UCSD-AML1 (cell line): Measurements from ENCODE around the gene B3GALT4.
A peak's percentile ranks its signal among the peaks of the same experiment; 100 is the strongest.

ENCODE experiments used
- DNase-seq: peaks from one replicate; lab custom pipeline; 2025; ENCODE audit not compliant: unreplicated experiment; lab: John Stamatoyannopoulos, UW

Gene B3GALT4

DNA sequence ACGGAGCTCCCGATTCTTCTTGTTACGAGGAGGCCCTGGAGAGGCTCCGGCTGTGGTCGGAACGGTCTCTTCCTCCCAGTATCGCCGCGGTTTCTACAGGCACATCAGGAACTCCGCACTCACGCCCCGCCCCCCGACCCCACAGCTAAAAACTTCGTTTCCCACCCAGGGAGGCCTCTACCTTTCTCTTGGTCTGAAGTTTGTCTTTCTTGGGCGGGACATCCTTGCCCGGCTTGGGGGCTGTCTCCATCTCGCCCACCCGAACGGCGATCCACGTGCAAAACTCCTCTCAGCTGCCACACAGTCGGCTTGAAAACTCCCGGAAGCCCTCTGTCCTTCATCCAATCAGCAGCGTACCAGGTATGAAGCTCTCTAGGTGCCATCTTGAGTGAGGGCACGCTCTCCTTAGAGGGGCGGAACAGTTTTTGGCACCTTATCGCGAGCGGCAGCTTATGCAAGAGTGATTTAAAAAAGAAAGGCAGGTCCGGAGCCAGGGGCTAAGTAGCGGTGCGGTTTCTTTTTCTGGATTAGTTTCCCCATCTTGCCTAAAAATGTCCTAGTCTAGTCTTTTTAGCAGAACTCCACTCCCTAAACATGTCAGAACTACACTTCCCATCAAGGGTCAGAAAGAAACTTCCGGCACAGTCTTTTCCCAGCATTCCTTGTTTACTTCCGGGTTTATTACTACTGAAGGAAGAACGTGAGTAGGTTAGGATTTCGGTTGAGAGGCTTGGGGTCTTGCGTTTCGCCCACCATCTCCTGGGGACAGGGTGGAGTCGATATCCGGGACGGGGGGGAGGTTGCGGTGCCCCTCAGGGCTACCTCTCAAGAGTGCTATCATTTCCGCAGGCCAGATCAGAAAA is 12.2 kb downstream of the B3GALT4 start, which contains the start of the genes PFDN6 and WDR46:
Gene PFDN6, plus strand, starts transcription at position 681 of the 863 bp plus-strand sequence. CDS start 256 bp downstream, outside the sequence.
Gene WDR46, minus strand, starts transcription at position 319 of the 863 bp plus-strand sequence. Its CDS starts 69 bp downstream, at position 250.
- DNase-seq = peak; percentile 79

DNA sequence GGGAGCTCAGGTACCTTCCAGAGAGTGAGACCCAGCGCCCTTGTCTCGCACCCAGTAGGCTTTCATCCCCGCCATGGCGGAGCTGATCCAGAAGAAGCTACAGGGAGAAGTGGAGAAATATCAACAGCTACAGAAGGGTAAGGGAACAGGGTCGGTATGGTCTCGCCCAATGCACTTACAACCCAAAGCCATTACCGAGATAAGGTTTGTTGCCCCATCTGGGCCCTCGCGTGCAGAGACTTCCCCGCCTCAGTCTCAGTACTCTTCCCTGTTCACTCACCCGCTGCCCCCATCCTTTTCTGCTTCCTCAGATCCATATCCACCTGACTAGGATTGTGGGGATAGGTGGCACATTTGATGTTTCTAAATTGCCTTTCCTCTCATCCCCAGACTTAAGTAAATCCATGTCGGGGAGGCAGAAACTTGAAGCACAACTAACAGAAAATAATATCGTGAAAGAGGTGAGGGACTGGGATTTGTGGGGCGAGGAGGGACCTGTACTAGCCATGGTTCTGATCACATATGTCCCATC is 12.9 kb downstream of the B3GALT4 start:
- no peak for DNase-seq

DNA sequence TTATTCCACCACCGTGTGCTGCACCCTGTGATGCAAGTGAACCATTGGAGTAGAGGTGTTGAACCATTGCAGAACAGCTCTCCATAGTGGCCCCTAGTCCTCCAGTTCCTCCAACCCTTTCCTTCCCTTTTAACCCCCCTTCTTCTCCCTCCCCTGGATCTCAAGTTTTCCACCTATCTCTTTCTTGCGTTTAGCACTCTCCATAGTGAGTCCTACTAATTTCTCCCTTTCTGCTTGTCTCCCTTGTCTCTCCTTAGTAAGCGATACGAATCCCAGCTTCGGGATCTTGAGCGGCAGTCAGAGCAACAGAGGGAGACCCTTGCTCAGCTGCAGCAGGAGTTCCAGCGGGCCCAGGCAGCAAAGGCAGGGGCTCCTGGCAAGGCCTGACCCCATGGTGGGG is 13.5 kb downstream of the B3GALT4 start:
- no peak for DNase-seq

DNA sequence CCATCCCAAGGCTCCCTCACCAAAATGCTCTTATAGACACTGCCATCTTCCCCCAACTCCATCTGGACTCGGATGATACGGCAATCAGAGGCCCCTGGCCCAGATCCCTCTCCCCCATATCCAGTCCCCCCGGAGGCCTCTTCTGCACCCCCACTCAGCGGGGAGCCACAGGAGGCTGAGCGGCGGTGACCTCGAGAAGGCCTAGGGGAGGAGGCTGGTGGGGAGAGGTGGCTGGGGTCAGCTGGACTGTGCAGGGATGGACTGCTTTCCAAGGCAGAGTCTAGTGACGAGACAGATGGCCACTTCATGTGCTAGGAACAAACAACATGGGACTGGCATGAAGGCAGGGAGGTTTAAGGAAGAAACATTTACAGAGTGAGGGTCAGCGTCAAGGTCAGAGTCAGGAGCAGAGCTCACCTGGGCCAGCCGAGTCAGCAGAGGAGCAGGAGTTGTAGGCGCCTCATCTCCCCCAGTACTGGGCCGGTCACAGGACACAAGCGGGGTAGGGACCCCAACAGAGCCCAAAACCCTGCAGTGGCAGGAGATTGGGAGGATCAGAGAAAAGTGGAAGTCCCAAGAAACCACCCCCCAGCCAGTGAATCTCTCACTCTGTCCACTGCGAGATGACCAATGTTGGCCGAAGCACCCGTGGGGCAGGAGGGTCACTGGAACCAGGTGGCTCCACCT is 16.2 kb downstream of the B3GALT4 start:
- no peak for DNase-seq

DNA sequence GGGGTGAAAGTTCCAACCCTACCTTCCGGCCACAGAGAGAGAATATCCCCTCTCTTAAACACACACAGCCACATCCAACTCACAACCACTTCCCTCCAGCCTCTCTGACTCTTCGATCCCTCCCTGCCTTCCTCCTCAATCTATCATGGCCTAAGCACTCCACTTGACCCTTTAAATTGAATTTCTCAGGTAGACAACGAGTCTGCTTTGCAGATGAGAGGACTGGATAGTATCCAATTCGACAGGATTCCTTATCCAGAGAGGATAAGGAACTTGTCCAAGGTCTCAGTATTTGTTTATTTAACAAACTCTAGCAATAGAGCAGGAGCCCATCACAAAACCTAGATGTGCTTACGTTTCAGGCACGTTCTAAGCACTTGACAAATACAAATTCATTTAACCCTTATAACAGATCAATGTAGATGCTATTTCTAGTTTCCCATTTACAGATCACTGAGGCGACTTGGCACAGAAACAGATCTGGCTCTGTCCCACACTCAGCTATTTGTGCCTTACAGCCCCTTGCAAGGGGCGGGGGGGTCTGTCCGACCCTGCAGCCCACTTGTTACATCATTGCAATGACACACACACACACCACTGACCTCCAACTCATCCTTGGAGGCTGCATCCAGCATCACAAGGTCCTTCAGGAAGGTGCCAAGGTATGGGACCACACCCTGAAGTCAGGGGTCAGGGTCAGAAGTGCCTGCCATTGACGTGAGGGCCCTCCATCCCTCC is 17.3 kb downstream of the B3GALT4 start:
- DNase-seq = no peak

DNA sequence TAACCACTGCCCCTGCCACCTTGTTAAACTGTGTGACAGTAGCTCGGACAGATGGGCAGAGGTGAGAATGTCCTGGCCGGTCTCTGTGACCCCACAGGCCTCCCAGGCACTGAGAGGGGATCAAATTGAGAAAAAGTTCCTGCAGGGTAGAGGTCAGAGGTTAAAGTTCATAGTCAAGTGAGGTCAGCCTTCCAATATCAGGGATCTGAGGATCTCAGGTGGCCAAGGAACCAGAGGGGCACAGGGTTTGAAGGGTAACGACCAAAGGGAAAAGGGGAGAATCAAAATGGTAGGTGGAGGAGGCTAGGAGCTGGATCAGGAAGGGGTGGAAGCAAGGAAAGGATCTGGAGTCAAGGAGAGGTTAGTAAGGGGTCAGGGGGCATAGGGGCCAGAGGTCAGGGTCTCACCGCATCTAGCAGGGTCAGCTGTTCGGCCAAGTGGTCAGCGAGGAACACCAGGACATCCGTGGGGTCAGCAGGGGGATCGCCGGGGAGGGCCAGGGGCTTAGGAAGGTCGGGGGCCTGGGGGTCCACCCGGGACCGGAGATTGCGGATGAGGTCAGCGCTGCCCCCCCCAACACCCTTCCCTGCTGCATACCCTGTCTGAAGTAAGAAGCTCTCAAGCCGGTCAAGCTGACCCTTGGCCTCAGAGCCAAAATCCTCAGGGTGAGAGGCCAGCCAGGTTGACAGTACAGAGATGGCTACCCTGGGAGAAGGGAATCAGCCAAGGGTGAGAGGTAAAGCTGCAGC is 18.9 kb downstream of the B3GALT4 start:
- no peak for DNase-seq

DNA sequence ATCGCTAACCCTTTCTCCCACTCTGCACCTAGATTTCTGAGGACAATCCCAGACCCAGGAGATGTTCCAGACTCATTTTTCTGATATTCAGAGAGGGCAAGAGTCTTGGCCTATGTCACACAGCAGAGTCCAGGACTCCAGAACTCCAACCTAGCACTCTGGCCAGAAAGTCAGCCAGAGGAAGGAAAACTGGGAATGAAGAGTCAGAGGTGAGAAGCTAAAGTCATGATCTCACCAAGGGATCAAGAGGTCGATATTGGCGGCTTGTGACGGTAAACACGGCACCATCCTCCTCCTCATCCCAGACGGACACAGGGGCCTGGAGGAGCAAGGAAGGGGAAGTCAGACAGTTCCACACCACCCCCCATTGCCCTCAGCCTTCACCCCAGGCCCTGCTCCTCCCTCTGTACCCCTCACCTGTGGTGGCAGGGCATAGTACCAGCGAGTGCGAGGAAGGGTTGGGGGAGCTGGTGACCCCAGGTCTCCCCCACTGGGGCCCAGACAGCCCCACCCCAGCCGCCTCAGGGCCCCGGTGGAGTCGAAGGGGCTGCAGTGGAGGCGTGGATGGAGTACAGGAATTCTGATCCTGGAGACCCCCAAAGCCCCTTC is 20.0 kb downstream of the B3GALT4 start:
- no peak for DNase-seq

DNA sequence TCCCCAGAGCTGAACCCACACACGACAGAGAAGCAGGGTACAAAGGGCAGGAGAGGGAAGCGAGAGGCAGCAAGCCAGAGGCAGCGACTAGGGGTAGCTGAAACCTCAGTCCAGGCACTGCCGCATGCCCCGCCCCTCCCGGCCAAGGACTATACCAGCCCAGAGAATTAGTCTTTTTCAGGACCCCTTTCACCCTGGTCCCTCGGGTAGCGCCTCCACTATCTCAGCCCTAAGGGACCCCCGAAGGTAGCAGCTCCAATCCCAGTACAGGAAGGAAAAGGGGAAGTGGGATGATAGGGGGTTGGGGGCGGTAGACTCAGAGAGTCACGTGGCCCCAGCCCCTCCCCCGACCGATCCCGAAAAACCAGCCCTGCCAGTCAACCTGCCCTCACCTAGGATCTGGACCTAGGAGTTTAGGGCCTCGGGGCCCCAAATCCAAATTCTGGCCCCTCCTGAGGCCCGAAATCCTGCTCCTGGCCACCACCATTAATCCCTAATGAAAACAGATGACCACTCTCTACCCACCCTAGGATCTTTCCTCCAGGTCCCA is 20.6 kb downstream of the B3GALT4 start:
- DNase-seq = peak; percentile 44

DNA sequence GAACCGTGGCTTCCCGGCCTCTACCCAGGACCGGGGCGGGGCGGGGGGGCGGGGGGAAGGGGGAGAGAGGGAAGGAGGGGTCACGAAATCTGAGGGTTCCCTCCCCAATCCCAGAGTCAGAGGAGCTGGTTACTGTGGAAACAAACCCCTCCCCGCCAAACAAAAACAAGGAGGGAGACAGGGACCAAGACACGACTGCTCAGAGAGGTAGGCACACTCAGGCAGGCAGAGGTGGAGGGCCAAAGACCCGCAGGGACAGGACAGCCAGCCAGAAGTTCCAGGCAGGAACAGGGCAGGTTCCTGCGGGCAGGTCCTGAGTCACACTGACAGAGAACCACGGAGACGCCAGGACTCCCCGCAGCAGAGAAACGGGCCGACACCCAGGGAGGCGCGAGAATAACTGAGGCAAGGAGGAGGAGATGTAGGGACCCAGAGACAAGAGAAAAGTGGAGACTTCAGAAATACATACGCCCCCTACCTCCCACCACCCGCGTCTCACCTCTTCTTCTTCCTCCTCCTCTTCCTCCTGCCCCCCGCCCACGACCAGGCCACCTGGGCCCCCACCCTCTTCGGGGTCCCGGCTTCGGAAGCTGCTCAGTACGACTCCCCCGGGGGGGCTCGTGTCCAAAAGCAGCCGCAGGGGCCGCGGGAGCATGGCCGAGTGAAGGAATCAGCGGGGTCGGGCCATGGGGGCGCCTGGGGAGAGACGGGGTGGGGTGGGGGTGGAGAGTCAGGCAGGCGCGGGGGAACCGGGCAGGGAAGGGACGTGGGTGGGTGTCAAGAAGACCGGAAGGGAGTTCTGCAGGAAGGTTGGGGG is 21.2 kb downstream of the B3GALT4 start:
- DNase-seq = peak; percentile 61

DNA sequence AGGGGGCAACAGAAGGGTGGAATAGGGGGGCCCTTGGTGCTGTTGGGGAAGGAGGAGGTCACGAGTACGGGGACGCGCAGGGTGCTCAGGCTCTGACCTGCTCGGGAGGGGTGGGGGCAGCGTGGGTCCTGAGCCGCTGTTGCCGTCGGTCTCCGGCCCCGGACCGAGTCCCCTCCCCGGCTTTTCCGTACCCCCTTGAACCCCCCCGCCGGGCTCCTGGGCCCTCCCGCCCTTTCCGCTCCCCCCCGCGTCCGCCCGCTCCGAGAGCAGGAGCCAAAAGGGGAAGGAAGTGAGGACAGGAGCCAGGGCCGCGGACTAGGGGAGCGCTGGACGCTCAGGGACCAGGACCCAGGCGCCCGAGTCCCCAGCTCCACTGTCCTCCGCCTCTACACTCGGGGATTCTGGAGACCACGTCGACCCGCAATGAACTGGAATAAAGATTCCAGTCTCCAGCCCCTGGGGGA is 21.9 kb downstream of the B3GALT4 start, which contains the start of gene RGL2:
Gene RGL2, minus strand, starts transcription at position 170 of the 464 bp plus-strand sequence. CDS start 332 bp downstream, outside the sequence.
- peak; percentile 90 for DNase-seq

DNA sequence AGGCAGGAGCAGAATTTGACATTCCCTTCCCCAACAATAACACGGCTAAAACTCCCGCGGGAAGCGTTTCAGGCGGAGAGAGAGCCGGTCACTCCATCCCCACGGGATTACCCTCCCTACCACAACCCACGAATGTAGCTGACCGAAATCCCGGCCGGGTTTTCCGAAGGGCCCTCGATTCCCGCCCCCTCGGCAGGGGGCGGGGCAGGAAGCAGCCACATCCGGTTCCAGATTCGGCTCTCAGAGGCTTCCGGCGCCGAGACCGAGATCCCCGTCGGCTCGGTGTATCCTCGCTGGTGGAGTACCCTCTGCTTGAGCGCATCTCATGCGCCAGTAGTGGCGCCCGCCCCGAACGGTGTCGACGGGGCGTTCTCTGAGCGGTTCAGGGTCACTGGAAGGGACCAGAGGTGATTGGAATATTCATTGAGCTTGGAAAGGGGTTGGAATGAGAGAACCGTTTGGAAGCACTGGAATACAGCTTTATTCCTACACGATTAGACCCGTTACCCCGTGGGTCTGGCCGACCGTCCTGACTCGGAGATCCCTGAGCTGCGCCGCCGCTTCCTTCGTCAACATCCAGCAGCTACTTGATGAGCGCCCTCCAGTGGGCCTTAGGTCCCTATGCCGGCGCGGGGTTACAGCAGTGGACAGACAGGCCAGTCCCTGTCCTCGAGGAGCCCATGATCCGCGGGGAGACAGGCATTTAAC is 22.5 kb downstream of the B3GALT4 start:
- peak; percentile 97 for DNase-seq

DNA sequence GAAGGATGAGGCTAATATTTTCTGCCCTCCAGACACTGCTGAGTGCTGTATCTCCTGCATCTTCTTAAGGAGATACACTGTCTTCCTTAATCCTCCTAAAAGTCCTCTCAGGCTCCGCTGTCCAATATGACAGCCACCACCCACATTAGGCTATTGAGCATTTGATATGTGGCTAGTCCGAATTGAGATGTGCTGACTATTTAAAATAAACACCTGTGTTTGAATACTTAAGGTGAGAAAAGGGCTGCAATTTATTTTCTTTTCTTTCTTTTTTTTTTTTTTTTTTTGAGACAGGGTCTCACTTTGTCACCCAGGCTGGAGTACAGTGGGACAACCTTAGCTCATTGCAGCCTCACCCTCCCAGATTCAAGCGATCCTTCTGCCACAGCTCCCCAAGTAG is 25.0 kb downstream of the B3GALT4 start:
- DNase-seq = no peak

DNA sequence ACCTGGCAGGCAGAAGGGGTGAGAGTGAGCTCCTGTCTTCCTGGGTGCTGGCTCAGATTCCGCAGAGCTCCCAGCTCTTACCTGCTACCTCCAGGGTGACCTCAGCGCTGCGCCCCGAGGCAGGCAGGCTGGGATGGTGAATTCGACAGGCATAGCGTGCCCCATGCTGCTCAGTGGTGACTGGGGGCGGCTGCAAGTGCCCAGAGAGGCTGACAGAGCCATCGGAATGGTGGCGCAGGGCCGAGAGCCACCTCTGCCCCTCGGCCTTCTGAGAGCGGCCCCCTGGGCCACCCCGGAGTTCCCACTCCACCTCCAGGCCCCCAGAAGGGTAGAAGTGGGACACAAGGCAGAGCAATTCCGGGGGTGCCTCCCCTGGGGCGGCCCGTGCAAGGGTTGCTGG is 27.3 kb downstream of the B3GALT4 start:
- no peak for DNase-seq

DNA sequence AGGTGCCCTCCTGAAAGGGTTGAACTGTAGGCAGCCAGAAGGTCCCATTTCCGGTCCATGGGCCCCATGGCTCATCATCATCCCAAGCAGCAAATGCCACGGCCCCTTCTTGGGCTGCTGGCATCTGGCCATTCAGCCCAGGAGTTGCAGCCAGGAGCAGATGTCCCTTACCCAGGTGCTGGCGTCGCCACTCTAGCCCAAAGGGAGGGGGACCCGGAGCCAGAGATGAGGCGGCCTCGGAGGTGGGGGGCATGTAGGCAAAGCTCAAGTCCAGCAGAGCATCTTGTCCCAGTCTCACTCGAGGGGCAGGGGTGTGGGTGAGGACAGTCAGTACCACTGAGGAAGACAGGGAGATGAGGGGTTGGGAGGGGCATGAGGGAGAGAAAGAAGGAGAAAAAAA is 28.1 kb downstream of the B3GALT4 start:
- no peak for DNase-seq

DNA sequence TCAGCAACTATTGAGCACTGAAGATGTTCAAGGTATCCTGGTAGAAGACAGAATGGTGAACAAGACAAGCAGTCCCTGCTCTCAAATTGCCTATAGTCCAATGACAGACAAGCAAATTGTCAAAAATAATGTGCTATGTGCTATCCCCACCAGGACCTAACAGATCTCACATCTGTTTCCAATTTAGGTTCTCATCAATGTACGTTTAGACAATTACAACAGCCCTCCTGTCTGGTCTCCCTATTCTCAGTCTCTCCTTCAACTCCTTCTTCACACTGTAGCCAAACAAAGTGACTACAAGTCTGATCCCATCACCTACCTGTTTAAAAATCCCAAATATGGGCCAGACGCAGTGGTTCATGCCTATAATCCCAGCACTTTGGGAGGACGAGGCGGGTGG is 29.4 kb downstream of the B3GALT4 start:
- no peak for DNase-seq

DNA sequence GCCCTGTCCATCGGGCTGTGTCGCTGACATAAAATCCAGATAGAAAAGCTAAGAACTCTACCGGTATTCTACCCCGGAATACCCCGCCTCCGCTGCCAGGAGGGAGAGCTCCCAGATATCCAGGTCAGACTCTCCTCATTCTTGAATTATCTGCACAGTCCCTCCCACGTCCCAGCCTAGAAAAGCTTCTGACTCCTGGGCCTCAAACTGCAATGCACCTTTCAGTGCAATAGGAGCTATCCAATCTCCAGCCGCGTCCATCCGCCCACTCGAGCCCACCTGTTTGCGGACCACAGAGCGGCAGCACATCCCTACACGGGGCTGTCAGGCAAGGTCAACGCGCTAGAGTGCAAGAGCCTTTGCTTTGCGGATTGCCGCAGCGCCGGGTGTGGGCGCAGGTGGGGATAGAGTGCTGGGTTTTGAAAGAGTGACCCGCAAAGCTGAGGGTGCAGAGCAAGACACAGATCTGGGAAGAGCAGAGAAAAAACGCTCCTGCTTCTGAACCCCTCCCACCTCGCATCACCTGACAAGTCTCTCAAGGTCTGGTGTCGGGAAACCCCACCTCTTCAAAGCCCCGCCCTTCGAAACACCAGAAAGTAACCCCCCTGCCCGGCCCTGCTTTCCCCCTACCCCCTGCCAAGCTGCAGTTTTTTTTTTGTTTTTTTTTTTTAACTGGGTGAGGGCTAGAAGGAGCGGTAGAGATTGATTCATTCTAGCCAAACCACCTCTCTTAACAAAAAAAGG is 35.6 kb downstream of the B3GALT4 start:
- DNase-seq = peak; percentile 35

DNA sequence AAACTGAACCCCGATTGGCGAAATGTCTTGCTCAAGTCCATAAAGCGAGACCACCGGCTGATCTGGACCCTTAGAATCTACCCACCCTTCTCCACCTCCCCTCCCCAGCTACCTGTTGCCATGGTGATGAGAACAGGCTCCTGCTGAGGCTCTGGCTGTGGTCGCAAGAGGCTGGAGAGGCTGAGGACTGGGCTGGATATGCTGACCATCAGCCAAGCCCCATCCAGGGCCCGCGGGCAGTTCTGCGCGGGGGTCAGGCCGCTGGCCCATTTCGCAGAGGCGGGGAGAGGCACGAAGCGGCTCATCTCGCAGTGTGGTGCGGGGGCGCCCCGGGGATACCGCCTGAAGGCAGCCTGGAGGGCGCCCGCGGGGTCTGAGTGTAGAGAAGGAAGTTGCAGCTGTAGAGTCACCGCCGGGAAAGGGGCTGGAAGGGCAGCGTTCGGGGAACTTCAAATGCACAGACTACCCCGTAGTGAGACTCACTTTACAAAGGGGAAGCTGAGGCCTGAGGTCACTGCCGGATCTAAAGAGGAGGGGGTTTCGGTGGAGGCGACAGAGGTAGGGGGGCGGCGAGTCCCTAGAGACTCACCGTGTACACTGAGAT is 36.3 kb downstream of the B3GALT4 start:
- peak; percentile 67 for DNase-seq
